ENCODE measurements around the gene THAP9.
A peak's percentile ranks its signal among the peaks of the same experiment; 100 is the strongest.
"Not testable (repeated sequence)": the region's sequence is repeated elsewhere in the genome, so short reads cannot be mapped to it uniquely, and the experiment has no call there.

THAP9 gene, protein sequence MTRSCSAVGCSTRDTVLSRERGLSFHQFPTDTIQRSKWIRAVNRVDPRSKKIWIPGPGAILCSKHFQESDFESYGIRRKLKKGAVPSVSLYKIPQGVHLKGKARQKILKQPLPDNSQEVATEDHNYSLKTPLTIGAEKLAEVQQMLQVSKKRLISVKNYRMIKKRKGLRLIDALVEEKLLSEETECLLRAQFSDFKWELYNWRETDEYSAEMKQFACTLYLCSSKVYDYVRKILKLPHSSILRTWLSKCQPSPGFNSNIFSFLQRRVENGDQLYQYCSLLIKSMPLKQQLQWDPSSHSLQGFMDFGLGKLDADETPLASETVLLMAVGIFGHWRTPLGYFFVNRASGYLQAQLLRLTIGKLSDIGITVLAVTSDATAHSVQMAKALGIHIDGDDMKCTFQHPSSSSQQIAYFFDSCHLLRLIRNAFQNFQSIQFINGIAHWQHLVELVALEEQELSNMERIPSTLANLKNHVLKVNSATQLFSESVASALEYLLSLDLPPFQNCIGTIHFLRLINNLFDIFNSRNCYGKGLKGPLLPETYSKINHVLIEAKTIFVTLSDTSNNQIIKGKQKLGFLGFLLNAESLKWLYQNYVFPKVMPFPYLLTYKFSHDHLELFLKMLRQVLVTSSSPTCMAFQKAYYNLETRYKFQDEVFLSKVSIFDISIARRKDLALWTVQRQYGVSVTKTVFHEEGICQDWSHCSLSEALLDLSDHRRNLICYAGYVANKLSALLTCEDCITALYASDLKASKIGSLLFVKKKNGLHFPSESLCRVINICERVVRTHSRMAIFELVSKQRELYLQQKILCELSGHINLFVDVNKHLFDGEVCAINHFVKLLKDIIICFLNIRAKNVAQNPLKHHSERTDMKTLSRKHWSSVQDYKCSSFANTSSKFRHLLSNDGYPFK

DNA sequence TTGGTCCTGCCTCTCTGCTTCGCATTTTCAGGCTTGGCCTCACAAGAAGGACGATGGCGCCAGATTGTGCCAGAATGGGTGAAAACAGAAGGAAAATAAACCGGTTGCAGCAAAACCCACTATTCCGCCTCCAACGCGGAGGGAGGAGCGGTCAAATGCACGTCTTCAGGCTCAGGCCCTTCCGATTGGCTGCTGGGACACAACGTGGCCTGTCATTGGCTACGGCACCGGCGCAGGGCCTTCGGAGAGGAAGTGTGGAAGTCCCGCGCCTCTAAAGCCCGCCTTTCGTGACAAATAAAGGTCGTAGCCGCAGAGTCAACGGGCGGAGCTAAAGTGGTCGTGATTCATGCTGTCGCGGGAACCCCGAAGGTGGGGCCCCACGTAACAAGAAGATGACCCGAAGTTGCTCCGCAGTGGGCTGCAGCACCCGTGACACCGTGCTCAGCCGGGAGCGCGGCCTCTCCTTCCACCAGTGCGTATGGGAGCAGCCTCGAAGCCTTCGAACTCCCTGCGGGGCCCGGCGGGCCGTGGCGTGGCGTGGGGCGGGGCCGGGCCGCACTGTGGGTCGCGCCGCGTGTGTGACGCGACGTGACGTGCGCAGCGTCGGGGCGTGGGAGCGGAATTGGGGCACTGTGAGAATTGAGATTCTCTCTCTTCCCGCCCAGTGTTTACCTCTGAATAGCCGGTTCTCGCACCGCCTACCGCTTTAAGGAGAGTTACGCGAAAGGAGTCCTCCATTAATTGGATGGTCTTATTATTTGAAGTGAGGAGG is at the start of gene THAP9:
Gene THAP9 (plus strand): TSS at position 325 of the 772 bp plus-strand sequence. CDS start 68 bp downstream, at position 393.
- in situ Hi-C loops (cut with HindIII; ENCODE audit: low sequenced_read_pairs): no loop called here
- TF ChIP-seq, protein P1, sequence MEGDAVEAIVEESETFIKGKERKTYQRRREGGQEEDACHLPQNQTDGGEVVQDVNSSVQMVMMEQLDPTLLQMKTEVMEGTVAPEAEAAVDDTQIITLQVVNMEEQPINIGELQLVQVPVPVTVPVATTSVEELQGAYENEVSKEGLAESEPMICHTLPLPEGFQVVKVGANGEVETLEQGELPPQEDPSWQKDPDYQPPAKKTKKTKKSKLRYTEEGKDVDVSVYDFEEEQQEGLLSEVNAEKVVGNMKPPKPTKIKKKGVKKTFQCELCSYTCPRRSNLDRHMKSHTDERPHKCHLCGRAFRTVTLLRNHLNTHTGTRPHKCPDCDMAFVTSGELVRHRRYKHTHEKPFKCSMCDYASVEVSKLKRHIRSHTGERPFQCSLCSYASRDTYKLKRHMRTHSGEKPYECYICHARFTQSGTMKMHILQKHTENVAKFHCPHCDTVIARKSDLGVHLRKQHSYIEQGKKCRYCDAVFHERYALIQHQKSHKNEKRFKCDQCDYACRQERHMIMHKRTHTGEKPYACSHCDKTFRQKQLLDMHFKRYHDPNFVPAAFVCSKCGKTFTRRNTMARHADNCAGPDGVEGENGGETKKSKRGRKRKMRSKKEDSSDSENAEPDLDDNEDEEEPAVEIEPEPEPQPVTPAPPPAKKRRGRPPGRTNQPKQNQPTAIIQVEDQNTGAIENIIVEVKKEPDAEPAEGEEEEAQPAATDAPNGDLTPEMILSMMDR (IDR thresholded peaks at IDR 0.05; ENCODE audit: low read depth, low read length): no peak
- DNase-seq (ENCODE audit: low read depth, low spot score): peak; percentile 100
- peak within 1 kb of the TSS; percentile 92 for H3K4me3 ChIP-seq (ENCODE audit: low read depth, low read length)

GRCh38 chr4:82851318-82851717 is 49.2 kb upstream of the THAP9 start:
- no peak for DNase-seq (ENCODE audit: low read depth, low spot score)
- H3K4me3 ChIP-seq (ENCODE audit: low read depth, low read length): no peak overlapping the region
- in situ Hi-C loops (cut with HindIII; ENCODE audit: low sequenced_read_pairs): no loop called here
- TF ChIP-seq, protein P1 (IDR thresholded peaks at IDR 0.05; ENCODE audit: low read depth, low read length): no peak

GRCh38 chr4:82851885-82852750 is 48.4 kb upstream of the THAP9 start:
- DNase-seq (ENCODE audit: low read depth, low spot score): peak; percentile 49

DNA sequence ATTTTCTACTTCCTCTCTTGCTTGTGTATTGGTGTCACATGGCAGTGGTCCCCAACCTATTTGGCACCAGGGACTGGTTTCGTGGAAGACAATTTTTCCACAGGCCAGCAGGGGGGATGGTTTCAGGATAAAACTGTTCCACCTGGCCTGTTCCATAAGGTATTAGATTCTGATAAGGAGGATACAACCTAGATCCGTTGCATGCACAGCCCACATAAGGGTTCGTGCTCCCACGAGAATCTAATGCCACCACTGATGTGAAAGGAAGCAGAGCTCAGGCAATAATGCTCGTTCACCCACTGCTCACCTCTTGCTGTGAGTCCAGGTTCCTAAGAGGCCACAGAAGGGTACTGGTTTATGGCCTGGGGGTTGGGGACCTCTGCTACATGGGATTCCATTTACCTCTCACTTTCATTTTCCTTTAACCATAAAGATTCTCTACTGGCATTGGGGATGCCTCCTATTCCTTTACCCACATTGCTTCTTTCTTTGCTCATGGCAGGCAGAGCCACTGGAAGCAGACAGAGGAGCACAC is 47.7 kb upstream of the THAP9 start:
- DNase-seq (ENCODE audit: low read depth, low spot score): no peak
- no peak overlapping the region for H3K4me3 ChIP-seq (ENCODE audit: low read depth, low read length)
- in situ Hi-C loops (cut with HindIII; ENCODE audit: low sequenced_read_pairs): no loop called here
- TF ChIP-seq, protein P1 (IDR thresholded peaks at IDR 0.05; ENCODE audit: low read depth, low read length): peak; percentile 14

More at GRCh38 chr4:82851885-82852750, 48.4 kb upstream of the THAP9 start:
- in situ Hi-C loops (cut with HindIII; ENCODE audit: low sequenced_read_pairs): no loop called here
- H3K4me3 ChIP-seq (ENCODE audit: low read depth, low read length): no peak overlapping the region
- TF ChIP-seq, protein P1 (IDR thresholded peaks at IDR 0.05; ENCODE audit: low read depth, low read length): peak; percentile 52

DNA sequence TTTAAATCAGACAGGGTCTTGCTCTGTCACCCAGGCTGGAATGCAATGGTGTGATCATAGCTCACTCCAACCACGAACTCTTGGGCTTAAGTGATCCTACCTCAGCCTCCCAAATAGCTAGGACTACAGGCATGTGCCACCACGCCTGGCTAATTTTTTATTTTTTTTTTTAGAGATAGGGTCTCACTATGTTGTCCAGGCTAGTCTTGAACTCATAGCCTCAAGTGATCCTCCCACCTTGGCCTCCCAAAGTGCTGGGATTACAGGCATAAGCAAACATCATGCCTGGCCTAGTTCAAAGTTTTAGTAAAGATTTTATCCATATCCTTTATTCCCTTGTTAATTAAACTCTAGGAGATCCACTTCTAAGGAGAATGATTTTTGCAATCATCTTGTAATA is 40.0 kb upstream of the THAP9 start:
- H3K4me3 ChIP-seq (ENCODE audit: low read depth, low read length); DNase-seq (ENCODE audit: low read depth, low spot score); in situ Hi-C loops (cut with HindIII; ENCODE audit: low sequenced_read_pairs): not testable (repeated sequence)

DNA sequence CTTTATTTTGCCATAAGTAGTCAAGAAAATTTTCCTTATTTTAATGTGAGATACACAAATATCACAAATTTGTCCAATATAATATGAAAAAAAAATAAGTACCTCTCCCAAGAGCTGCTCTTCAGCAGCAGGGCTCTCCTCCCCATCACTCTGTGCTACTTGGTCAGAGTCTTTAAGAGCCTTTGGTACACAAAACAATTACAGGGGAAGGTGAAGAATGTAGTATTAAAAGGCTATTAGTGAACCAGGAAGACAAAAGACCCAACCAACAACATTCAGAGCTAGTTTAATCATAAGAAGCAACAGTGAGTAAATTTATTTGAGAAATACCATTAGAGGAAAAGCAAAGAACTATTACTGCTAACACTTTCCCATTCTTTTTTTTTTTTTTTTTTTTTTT is 39.0 kb upstream of the THAP9 start:
- in situ Hi-C loops (cut with HindIII; ENCODE audit: low sequenced_read_pairs): no loop called here
- H3K4me3 ChIP-seq (ENCODE audit: low read depth, low read length): no peak overlapping the region
- no peak for DNase-seq (ENCODE audit: low read depth, low spot score)
- TF ChIP-seq, protein P1 (IDR thresholded peaks at IDR 0.05; ENCODE audit: low read depth, low read length): no peak
